ENCODE results near the gene HFE.
A peak's percentile ranks its signal among the peaks of the same experiment; 100 is the strongest.

HFE gene

GRCh38 chr6:26094036-26094435 is 6.8 kb downstream of the HFE start:
- Histone ChIP-seq H4K20me1 (ENCODE audit: insufficient read depth, low read length) (no peaks in the 10 kb centered on the region), H3K4me1 (ENCODE audit: insufficient read depth, low read length) (peaks cover 5% of the 10 kb centered on the region; the same call in 1 of the 2 replicates), H3K4me2 (ENCODE audit: insufficient read depth, low read length) (no peak overlapping the region), H3K79me2 (ENCODE audit: insufficient read depth, low read length) (no peaks in the 10 kb centered on the region), H3K27ac (ENCODE audit: low read length) (no peak overlapping the region), H3K27me3 (ENCODE audit: insufficient read depth, low read length, poor library complexity) (no peaks in the 10 kb centered on the region), H2AFZ (ENCODE audit: low read depth, low read length) (no peak overlapping the region), H3K36me3 (ENCODE audit: insufficient read depth, low read length) (no peaks in the 10 kb centered on the region), H3K9ac (ENCODE audit: low read depth, low read length) (no peak overlapping the region), H3K4me3 (ENCODE audit: low read depth in 1 of 2, low read length in 2 of 2) (no peak overlapping the region), H3K9me3 (ENCODE audit: insufficient read depth, low read length, severe bottlenecking) (no peaks in the 10 kb centered on the region)
- DNase-seq (no peak), ATAC-seq (ENCODE audit: insufficient read depth, low read depth) (no peak)
- no peak for TF ChIP-seq CTCF (IDR thresholded peaks at IDR 0.05; ENCODE audit: borderline replicate concordance, extremely low read depth, low read length, poor library complexity, severe bottlenecking)
- TF ChIP-seq EZH2 (IDR thresholded peaks at IDR 0.05; ENCODE audit: borderline replicate concordance, low read depth, low read length, severe bottlenecking) = no peak

GRCh38 chr6:26097268-26097875 is 10.1 kb downstream of the HFE start:
- no peaks in the 10 kb centered on the region for H3K36me3 ChIP-seq (ENCODE audit: insufficient read depth, low read length)
- TF ChIP-seq CTCF (IDR thresholded peaks at IDR 0.05; ENCODE audit: borderline replicate concordance, extremely low read depth, low read length, poor library complexity, severe bottlenecking) (peak; percentile 87), EZH2 (IDR thresholded peaks at IDR 0.05; ENCODE audit: borderline replicate concordance, low read depth, low read length, severe bottlenecking) (no peak)
- ATAC-seq (ENCODE audit: insufficient read depth, low read depth) (peak; percentile 90), DNase-seq (peak; percentile 74)
- H3K4me2 ChIP-seq (ENCODE audit: insufficient read depth, low read length) = no peak overlapping the region
- no peak overlapping the region for H3K27ac ChIP-seq (ENCODE audit: low read length)
- H3K79me2 ChIP-seq (ENCODE audit: insufficient read depth, low read length) = no peaks in the 10 kb centered on the region
- no peak overlapping the region for H3K9ac ChIP-seq (ENCODE audit: low read depth, low read length)
- no peaks in the 10 kb centered on the region for H3K9me3 ChIP-seq (ENCODE audit: insufficient read depth, low read length, severe bottlenecking)
- H2AFZ ChIP-seq (ENCODE audit: low read depth, low read length) = no peak overlapping the region
- peaks cover 2% of the 10 kb centered on the region for H3K4me1 ChIP-seq (ENCODE audit: insufficient read depth, low read length)
- H3K27me3 ChIP-seq (ENCODE audit: insufficient read depth, low read length, poor library complexity) = no peaks in the 10 kb centered on the region
- no peak overlapping the region for H3K4me3 ChIP-seq (ENCODE audit: low read depth in 1 of 2, low read length in 2 of 2)
- no peaks in the 10 kb centered on the region for H4K20me1 ChIP-seq (ENCODE audit: insufficient read depth, low read length)

- Histone ChIP-seq H3K36me3 (ENCODE audit: insufficient read depth, low read length) (no peaks in the 10 kb centered on the region), H4K20me1 (ENCODE audit: insufficient read depth, low read length) (no peaks in the 10 kb centered on the region), H3K4me3 (ENCODE audit: low read depth in 1 of 2, low read length in 2 of 2) (peak overlapping the region in 1 of 2 experiments; percentile 31; a peak in 2 of 4 replicates), H3K27ac (ENCODE audit: low read length) (peak overlapping the region; percentile 95), H3K9ac (ENCODE audit: low read depth, low read length) (peak overlapping the region; percentile 80), H3K79me2 (ENCODE audit: insufficient read depth, low read length) (no peaks in the 10 kb centered on the region), H2AFZ (ENCODE audit: low read depth, low read length) (no peak overlapping the region), H3K27me3 (ENCODE audit: insufficient read depth, low read length, poor library complexity) (no peaks in the 10 kb centered on the region), H3K4me2 (ENCODE audit: insufficient read depth, low read length) (peak overlapping the region; percentile 47), H3K4me1 (ENCODE audit: insufficient read depth, low read length) (peaks cover 25% of the 10 kb centered on the region), H3K9me3 (ENCODE audit: insufficient read depth, low read length, severe bottlenecking) (peaks cover 3% of the 10 kb centered on the region)
- TF ChIP-seq EZH2 (IDR thresholded peaks at IDR 0.05; ENCODE audit: borderline replicate concordance, low read depth, low read length, severe bottlenecking) = no peak
- TF ChIP-seq CTCF (IDR thresholded peaks at IDR 0.05; ENCODE audit: borderline replicate concordance, extremely low read depth, low read length, poor library complexity, severe bottlenecking) = no peak
- peak; percentile 80 for ATAC-seq (ENCODE audit: insufficient read depth, low read depth)
- DNase-seq = no peak
Measured at GRCh38 chr6:26103141-26103769, 16.0 kb downstream of the HFE start.

Measured in DND-41 (cell line).